Measurements from ENCODE around the gene SGSH.

The SGSH gene

GRCh38 chr17:80263253-80264204 lies 43.4 kb upstream of the SGSH start:
- peak; percentile 45 for DNase-seq (ENCODE audit: low read depth)
- no peak overlapping the region for H3K4me3 ChIP-seq (ENCODE audit: low read depth, low read length)
- TF ChIP-seq CTCF (IDR thresholded peaks at IDR 0.05; ENCODE audit: low read depth, low read length, missing control alignments), result no peak
- in situ Hi-C loops (cut with HindIII; ENCODE audit: low sequenced_read_pairs), result no loop called here

GRCh38 chr17:80262775-80263244 lies 42.7 kb upstream of the SGSH start:
- TF ChIP-seq CTCF (IDR thresholded peaks at IDR 0.05; ENCODE audit: low read depth, low read length, missing control alignments), result no peak
- in situ Hi-C loops (cut with HindIII; ENCODE audit: low sequenced_read_pairs), result no loop called here
- H3K4me3 ChIP-seq (ENCODE audit: low read depth, low read length), result no peak overlapping the region
- DNase-seq (ENCODE audit: low read depth), result no peak

GRCh38 chr17:80262291-80262690 lies 42.2 kb upstream of the SGSH start:
- TF ChIP-seq CTCF (IDR thresholded peaks at IDR 0.05; ENCODE audit: low read depth, low read length, missing control alignments), result no peak
- in situ Hi-C loops (cut with HindIII; ENCODE audit: low sequenced_read_pairs), result no loop called here
- DNase-seq (ENCODE audit: low read depth), result no peak
- peak overlapping the region; percentile 85 for H3K4me3 ChIP-seq (ENCODE audit: low read depth, low read length)

GRCh38 chr17:80261895-80262279 lies 41.8 kb upstream of the SGSH start:
- in situ Hi-C loops (cut with HindIII; ENCODE audit: low sequenced_read_pairs), result no loop called here
- no peak for TF ChIP-seq CTCF (IDR thresholded peaks at IDR 0.05; ENCODE audit: low read depth, low read length, missing control alignments)
- DNase-seq (ENCODE audit: low read depth), result no peak
- H3K4me3 ChIP-seq (ENCODE audit: low read depth, low read length), result peak overlapping the region; percentile 85

- peak overlapping the region; percentile 85 for H3K4me3 ChIP-seq (ENCODE audit: low read depth, low read length)
- no peak for DNase-seq (ENCODE audit: low read depth)
- in situ Hi-C loops (cut with HindIII; ENCODE audit: low sequenced_read_pairs), result no loop called here
- TF ChIP-seq CTCF (IDR thresholded peaks at IDR 0.05; ENCODE audit: low read depth, low read length, missing control alignments), result no peak
Observed at GRCh38 chr17:80261159-80261894, 41.2 kb upstream of the SGSH start.

GRCh38 chr17:80260791-80261158 lies 40.6 kb upstream of the SGSH start, which contains the start of gene RNF213:
Gene RNF213, plus strand, starts transcription at chr17:80260852. Its CDS starts 2,830 bp downstream, at chr17:80263682.
- no peak for DNase-seq (ENCODE audit: low read depth)
- in situ Hi-C loops (cut with HindIII; ENCODE audit: low sequenced_read_pairs), result no loop called here
- peak within 1 kb of the TSS; percentile 85 for H3K4me3 ChIP-seq (ENCODE audit: low read depth, low read length)
- TF ChIP-seq CTCF (IDR thresholded peaks at IDR 0.05; ENCODE audit: low read depth, low read length, missing control alignments), result no peak

Data from astrocyte of the cerebellum (primary cell).